ENCODE data around the gene LIN52. TPM values are rescaled to one million over a fixed set of nuclear protein-coding genes. Genes with fewer than 3 reads are reported as not detected.

The LIN52 gene
- total RNA-seq, 1 experiment from 2014 or later: 10.6 TPM

GRCh38 chr14:74089251-74090020 is 4.7 kb downstream of the LIN52 start:
- CTCF ChIA-PET: no interaction called here
- no peak for DNase-seq (ENCODE audit: low spot score)

More at GRCh38 chr14:74089251-74090020, 4.7 kb downstream of the LIN52 start:
- no peak overlapping the region for H3K4me3 Mint-ChIP-seq
- H3K36me3 Mint-ChIP-seq: peaks cover 7% of the 10 kb centered on the region
- TF ChIP-seq ZNF317 (CRISPR knock-in tag; IDR thresholded peaks at IDR 0.05; ENCODE audit: borderline replicate concordance, low read depth): no peak
- TF ChIP-seq SP1 (CRISPR knock-in tag; conservative IDR thresholded peaks at IDR 0.05): no peak
- no peak for TF ChIP-seq E2F1 (CRISPR knock-in tag; IDR thresholded peaks at IDR 0.05)
- no peak for TF ChIP-seq OVOL2 (CRISPR knock-in tag; IDR thresholded peaks at IDR 0.05; ENCODE audit: borderline replicate concordance)
- no peak for TF ChIP-seq ATF2 (CRISPR knock-in tag; IDR thresholded peaks at IDR 0.05; ENCODE audit: borderline replicate concordance, low read depth)
- TF ChIP-seq ZNF532 (CRISPR knock-in tag; IDR thresholded peaks at IDR 0.05; ENCODE audit: borderline replicate concordance): no peak
- TF ChIP-seq ATF6 (CRISPR knock-in tag; IDR thresholded peaks at IDR 0.05): no peak
- TF ChIP-seq NFATC4 (CRISPR knock-in tag; IDR thresholded peaks at IDR 0.05): no peak
- no peak for TF ChIP-seq JAZF1 (CRISPR knock-in tag; IDR thresholded peaks at IDR 0.05)
- TF ChIP-seq ZBTB43 (CRISPR knock-in tag; IDR thresholded peaks at IDR 0.05): no peak
- TF ChIP-seq ZNF425 (CRISPR knock-in tag; conservative IDR thresholded peaks at IDR 0.05): no peak
- no peak for TF ChIP-seq ZNF232 (CRISPR knock-in tag; IDR thresholded peaks at IDR 0.05)
- no peak for TF ChIP-seq HMGA2 (CRISPR knock-in tag; IDR thresholded peaks at IDR 0.05)
- TF ChIP-seq ATF3 (CRISPR knock-in tag; conservative IDR thresholded peaks at IDR 0.05): no peak
- no peaks in the 10 kb centered on the region for H3K27me3 Mint-ChIP-seq (ENCODE audit: low read depth)
- peaks cover 6% of the 10 kb centered on the region for H3K4me1 Mint-ChIP-seq
- no peaks in the 10 kb centered on the region for H3K9me3 Mint-ChIP-seq
- peak overlapping the region; percentile 7; the same call in 1 of the 2 replicates for H3K27ac Mint-ChIP-seq
- no peak for ATAC-seq
- POLR2A ChIA-PET: no interaction called here
